ENCODE measurements around the gene ATG3.
"Not testable (repeated sequence)": the region's sequence is repeated elsewhere in the genome, so short reads cannot be mapped to it uniquely, and the experiment has no call there.

ATG3 gene

DNA sequence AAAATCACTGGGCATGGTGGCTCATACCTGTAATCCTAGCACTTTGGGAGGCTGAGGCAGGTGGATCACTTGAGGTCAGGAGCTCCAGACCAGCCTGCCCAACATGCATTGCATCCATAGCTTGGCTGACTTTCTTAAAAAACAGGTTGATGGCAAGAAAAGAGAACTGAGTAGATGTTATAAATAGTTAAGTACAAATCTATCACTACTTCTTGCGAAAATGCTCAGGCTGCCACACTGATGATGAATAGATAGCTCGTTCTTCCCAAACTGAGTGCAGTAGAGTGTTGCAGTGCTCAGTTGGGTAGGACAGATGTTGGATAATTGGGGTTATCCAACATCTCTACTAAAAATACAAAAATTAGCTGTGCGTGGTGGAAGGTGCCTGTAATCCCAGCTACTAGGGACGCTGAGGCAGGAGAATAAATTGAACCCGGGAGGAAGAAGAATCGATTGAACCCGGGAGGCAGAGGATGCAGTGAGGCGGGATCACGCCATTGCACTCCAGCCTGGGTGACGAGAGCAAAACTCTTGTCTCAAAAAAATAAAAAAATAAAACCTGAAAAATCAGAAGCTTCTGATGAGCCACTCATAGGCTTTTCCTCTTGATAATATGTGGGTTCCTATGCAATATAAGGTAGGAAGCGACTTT is 63.7 kb downstream of the ATG3 start:
- DNase-seq: no peak

DNA sequence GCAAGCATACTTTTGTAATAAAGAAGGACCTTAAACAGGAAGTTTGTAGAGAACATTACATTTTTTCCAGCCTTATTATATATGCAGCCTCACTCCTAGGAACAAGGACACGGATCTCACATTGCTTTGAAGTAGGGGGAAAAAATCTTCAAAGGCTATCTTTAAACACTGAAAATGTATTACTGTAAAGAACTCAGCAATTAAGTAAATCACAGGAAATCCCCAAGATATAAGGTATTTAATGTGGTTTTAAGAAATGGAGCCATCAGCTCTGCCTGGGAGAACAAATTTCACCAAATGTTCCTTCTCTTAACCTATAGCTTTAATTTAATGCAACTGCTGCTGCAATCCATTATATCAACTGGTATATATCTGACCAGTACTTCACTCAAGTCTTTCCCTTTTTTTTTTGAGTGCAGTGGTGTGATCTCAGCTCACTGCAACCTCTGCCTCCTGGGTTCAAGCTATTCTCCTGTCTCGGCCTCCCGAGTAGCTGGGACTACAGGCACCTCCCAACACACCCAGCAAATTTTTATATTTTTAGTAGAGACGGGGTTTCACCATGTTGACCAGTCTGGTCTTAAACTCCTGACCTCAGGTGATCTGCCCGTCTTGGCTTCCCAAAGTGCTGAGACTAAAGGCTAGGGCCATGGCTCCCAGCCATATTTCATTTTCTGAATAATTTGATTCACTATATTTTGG is 65.2 kb downstream of the ATG3 start:
- no peak for DNase-seq

DNA sequence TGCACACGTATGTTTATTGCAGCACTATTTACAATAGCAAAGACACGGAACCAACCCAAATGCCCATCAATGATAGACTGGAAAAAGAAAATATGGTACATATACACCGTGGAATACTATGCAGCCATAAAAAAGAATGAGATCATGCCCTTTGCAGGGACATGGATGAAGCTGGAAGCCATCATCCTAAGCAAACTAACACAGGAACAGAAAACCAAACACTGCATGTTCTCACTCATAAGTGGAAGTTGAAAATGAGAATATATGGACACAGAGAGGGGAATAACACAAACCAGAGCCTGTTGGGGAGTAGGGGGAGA is 67.4 kb downstream of the ATG3 start:
- not testable (repeated sequence) for DNase-seq

DNA sequence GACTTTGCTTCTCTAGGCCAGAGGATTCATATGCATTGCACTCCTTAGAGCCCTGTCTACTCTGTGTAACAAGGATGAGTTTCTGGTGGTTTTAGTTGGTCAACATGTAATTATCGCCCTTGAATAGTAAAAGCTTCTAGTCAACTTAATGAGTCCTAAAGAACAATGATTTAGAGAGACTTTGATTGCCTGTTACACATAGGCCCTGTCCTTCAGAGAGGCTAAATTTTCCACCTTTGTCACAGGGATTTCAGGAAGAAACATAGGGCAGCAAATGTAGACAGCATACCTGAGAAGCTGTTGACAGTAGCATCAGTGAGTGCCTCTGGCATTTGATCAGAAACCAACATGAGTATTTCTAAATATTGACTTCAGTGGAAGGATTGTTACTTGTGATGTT is 69.6 kb downstream of the ATG3 start:
- DNase-seq: no peak

DNA sequence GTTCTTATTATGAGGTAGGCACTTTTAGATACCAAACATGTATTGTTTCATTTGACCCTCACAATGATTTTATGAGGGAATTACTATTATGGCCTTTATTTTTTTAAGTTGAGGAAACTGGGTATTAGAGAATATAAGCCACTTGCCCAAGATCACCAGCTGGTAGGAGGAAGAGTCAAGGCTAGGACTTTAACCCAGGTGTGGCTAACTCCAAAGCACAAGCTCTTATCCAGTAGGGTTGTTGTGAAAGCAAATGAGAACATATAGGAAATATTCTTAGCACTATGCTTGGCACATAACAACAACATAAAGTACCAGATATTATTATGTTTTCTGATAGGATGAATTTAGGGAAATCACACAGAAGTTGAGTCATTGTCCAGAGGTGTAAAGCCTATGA is 70.4 kb downstream of the ATG3 start:
- DNase-seq: no peak

DNA sequence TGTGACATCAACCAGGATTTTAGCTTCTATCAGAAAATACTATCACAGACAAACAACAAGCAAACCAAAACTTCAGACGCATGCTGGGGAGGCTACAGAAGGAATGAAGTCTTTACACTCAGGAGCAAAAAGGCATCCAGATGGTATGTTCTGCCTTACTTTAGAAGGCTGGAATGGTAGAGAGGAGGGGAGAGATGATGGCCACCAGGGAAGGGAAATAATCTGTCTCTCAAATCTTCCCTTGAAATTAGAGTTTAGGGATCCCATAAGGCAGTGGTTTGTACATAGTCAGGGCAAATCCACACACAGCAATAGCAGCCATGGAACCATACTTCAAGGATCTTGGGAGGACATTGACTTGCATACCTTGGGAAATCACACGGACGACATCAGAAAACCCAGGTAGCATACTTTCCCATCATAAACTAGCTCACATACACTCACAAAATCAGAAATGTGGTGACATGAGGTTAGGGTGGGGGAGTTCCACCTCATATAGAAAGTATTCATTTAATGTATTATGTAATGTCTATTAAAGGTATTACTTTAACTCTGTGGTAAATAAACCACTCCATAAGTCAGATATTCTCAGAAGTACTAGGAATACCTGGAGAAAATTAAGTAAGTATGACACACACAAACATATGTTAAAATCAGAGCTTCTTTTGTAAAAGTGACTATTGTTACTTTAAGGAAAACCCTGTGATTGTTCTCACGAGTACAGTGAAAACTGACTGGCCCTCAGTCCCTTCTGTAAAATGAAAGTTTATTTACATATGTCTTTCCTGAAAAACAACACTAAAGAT is 71.9 kb downstream of the ATG3 start:
- DNase-seq: no peak

DNA sequence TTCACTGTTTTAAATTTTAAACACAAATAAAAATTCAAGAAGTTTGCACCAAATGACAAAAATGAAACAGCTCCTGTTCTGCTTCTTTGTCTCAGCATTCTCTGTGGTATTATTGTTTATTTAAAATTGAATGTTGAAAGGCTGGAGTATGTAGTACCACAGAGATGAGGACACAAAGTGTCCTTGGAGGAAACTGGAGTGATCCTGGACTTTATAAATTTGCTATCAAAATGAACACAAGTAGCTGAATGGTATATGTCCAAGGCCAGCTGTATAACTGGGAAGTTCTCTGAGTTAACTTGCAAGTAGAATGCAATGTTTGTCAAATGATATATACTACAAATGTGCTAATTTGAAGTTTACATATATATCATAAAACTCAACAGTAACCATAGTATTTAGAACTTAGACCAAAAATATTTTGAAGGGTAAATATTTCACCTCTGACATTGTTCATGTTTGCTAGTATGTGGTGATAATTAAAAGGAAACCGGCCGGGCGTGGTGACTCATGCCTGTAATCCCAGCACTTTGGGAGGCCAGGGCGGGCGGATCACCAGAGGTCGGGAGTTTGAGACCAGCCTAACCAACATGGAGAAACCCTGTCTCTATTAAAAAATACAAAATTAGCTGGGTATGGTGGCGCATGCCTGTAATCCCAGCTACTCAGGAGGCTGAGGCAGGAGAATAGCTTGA is 74.8 kb downstream of the ATG3 start:
- DNase-seq: no peak

DNA sequence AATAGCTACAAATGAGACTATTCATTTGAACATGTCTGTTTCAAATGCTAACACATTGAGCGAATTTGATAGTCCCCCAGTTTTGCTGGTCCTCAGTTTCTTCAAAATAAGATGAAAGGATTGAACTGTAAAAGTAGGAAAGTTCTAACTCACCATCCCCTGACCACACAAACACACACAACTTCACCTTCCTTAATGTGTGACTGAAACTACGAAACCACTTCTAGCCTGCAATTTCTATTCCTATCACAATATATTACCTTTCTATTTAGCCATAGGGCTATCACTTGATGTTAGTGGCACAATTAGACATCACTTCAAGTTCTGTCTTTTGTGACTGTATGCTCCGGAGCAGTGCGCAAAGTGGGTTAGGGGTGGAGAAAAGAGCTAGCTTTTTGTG is 77.4 kb downstream of the ATG3 start:
- DNase-seq: no peak

DNA sequence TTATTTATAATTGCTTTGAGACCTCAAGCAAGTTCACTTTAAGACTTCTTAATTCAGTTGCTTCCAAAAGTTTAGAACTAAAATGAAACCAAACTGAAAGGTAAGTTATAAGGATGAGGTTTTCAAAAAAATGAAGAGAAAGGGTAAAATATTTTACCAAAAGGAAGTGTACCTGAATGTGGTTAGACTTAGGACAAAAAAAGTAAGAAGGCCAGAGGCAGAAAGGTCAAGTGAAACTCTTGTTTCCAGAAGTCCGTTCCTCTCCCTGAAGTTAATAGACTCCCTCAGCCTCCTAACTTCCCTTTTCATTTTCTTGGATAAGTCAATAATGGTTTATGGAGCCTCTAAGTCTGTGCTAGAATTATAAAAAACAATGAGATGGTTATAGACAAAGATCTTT is 79.1 kb downstream of the ATG3 start:
- DNase-seq: no peak
